ENCODE data around the gene LRP5. TPM values are rescaled to one million over a fixed set of nuclear protein-coding genes. Genes with fewer than 3 reads are reported as not detected.
"Not testable (repeated sequence)": the region's sequence is repeated elsewhere in the genome, so short reads cannot be mapped to it uniquely, and the experiment has no call there.

LRP5 gene
- polyA plus RNA-seq, 1 donor, result 109 TPM

DNA sequence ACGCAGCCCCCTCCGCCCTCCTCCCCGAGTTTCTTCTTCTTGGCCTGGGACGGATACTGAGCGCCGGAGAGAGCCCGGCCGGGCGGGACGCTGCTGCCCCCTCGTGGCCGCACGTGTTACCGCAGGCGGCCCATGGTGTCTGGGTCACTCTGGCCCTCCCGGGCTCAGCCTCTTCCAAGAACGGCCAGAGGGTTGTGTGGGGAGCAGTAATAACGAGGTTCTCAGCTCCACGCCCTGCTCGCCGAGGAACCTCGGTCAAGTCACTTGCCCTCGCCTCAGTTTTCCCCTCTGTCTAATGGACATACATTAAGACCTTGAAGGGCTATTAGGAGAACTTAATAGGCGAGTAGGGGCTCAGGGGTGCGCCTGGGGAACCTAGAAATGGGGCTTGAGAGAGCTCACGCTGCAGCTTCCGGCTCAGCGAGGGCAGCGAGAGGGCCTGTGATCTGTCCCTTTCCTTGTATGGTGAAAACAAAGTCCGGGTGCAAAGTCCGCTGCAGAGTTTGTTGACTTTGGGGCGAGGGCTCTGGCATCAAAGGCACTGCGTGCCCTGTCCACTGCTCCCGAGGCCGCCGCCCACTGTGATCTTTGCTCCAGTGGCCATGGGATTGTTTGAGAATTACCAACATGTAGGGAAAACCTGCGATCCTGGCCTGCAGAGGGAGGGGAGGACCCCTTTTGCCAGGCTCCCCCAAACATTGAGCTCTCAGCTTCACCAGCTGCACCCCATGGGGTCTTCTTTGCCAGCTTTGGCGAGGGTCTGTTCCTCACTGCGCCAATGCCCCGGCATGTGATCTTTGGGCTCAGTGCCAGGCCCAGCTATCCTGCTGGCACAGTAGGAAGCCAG is 14.4 kb upstream of the LRP5 start:
- Histone ChIP-seq H3K27ac (ENCODE audit: low read length) (peak overlapping the region; percentile 96), H3K36me3 (ENCODE audit: control insufficient read depth, insufficient read depth, low read length) (no peaks in the 10 kb centered on the region), H3K9me3 (ENCODE audit: control insufficient read depth, low read depth, low read length) (no peaks in the 10 kb centered on the region), H3K4me1 (ENCODE audit: control insufficient read depth, insufficient read depth, low read length) (peaks cover 49% of the 10 kb centered on the region), H3K4me3 (ENCODE audit: low read length) (peak overlapping the region; percentile 22), H3K27me3 (ENCODE audit: control insufficient read depth, insufficient read depth, low read length) (no peaks in the 10 kb centered on the region)
- DNase-seq, result peak; percentile 95 to 97
- no CpG with 5 or more reads among the region's 40 CpGs for WGBS (ENCODE audit: insufficient coverage, low lambda C conversion rate)

DNA sequence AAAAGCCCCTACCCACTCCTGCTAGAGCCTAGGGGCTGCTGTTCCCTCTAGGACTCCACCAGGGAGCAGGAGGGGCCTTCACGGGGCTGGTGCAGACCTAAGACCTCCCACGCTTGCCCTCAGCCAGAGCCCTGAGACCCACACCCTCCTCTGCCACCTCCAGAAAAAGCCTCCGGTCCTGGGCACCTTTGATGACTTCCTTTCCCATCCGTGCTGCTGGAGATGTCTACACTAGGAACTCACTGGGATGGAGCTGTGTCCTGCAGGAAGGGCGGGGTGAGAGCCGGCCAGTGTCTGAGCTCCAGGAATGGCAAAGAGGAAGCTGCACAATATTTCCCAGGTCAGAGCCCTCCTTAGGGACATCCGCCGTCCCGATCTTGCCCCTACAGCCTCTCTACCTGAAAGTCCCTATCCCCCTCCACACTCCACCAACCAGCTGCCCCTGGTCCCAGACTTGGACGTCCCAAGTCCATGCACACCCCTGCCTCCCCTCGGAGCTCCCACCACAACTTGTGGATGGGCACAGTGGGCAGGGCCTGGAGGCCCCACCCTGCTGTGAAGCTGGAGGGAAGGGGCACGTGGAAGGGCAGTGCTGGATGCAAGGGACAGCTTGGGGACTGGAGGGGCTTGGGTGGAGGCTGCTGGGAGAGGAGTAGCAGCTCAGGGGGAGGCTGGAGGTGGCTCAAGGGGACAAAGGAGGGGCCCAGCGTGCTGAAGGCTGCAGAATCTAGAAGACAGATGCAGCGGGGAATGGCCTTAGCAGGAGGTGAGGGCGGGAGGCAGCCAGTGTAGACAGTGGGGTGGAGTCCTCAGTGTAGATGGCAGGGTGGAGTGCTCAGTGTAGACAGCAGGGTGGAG is 13.5 kb upstream of the LRP5 start:
- no peaks in the 10 kb centered on the region for H3K27me3 ChIP-seq (ENCODE audit: control insufficient read depth, insufficient read depth, low read length)
- WGBS (ENCODE audit: insufficient coverage, low lambda C conversion rate), result 0% methylated on average over 1 of the region's 15 CpGs
- peaks cover 56% of the 10 kb centered on the region for H3K4me1 ChIP-seq (ENCODE audit: control insufficient read depth, insufficient read depth, low read length)
- peak overlapping the region; percentile 96 for H3K27ac ChIP-seq (ENCODE audit: low read length)
- no peaks in the 10 kb centered on the region for H3K36me3 ChIP-seq (ENCODE audit: control insufficient read depth, insufficient read depth, low read length)
- H3K4me3 ChIP-seq (ENCODE audit: low read length), result no peak overlapping the region
- no peaks in the 10 kb centered on the region for H3K9me3 ChIP-seq (ENCODE audit: control insufficient read depth, low read depth, low read length)
- peak in 1 of 2 donors; percentile 65 for DNase-seq

DNA sequence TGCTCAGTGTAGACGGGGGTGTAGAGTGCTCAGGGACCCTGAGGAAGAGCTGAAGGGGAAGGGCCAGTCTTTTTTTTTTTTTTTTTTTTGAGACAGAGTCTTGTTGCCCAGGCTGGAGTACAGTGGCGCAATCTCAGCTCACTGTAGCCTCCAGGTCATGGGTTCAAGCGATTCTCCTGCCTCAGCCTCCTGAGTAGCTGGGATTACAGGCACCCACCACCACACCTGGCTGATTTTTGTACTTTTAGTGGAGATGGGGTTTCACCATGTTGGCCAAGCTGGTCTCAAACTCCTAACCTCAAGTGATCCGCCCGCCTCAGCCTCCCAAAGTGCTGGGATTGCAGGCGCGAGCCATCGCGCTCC is 12.9 kb upstream of the LRP5 start:
- H3K4me3 ChIP-seq (ENCODE audit: low read length); H3K27me3 ChIP-seq (ENCODE audit: control insufficient read depth, insufficient read depth, low read length); H3K36me3 ChIP-seq (ENCODE audit: control insufficient read depth, insufficient read depth, low read length); DNase-seq; H3K9me3 ChIP-seq (ENCODE audit: control insufficient read depth, low read depth, low read length): not testable (repeated sequence)
- whole genome bisulfite sequencing (ENCODE audit: insufficient coverage, low lambda C conversion rate), result no CpG with 5 or more reads among the region's 9 CpGs
- H3K27ac ChIP-seq (ENCODE audit: low read length), result peak overlapping the region; percentile 96
- peaks cover 56% of the 10 kb centered on the region for H3K4me1 ChIP-seq (ENCODE audit: control insufficient read depth, insufficient read depth, low read length)

DNA sequence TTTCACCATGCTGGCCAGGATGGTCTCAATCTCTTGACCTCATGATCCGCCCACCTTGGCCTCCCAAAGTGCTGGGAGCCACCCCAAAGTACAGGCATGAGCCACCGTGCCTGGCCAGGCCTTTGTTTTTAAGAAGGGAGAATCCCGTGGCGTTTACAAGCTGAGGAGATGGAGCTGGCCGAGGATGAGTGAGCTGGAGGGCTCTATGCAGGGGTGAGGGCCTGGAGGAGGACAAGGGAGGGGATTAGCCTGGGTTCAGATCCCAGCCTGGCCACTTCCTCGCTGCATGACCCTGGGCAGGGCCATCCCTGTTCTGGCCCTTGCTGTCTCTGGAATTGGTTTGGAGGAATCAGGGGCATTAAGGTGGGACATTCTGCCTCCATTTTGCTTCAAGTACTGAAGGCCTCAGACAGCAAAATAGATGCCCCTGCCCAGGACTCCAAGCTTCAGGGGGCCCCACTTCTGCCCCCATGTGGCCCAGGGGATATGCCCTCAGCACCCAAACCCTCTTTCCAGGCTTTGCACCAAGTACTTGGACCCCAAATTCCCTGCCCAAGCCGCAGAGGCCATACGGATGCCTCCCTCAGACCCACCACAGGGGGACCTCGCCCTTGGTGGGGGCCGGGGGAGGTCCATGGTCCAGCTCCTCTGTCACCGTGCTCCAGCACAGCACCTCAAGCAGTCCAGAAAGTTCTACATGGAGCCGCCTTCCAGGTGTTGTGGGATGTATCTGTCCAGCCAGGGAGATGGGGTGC is 12.1 kb upstream of the LRP5 start:
- no CpG with 5 or more reads among the region's 12 CpGs for WGBS (ENCODE audit: insufficient coverage, low lambda C conversion rate)

DNA sequence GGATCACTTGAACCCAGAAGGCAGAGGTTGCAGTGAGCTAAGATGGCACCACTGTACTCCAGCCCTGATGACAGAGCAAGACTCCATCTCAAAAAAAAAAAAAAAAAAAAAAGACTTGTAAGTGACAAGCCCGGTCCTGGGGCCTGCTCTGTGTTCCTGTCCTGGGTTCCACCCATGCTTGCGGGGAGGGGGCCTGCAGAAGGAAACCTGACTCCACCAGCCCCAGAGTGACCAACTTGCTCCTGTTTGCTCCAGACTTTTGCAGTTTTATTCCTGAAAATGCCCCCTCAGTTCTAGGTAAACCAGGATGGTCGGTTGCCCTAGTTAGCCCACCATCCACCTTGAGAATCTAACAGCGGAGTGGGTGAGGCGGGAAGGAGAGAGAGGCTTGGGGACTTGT is 10.1 kb upstream of the LRP5 start:
- no CpG with 5 or more reads among the region's 5 CpGs for WGBS (ENCODE audit: insufficient coverage, low lambda C conversion rate)
- no peaks in the 10 kb centered on the region for H3K36me3 ChIP-seq (ENCODE audit: control insufficient read depth, insufficient read depth, low read length)
- DNase-seq, result no peak
- H3K4me1 ChIP-seq (ENCODE audit: control insufficient read depth, insufficient read depth, low read length), result peaks cover 45% of the 10 kb centered on the region
- peak overlapping the region; percentile 70 for H3K27ac ChIP-seq (ENCODE audit: low read length)
- no peaks in the 10 kb centered on the region for H3K27me3 ChIP-seq (ENCODE audit: control insufficient read depth, insufficient read depth, low read length)
- H3K4me3 ChIP-seq (ENCODE audit: low read length), result no peak overlapping the region
- H3K9me3 ChIP-seq (ENCODE audit: control insufficient read depth, low read depth, low read length), result peaks cover 4% of the 10 kb centered on the region

More for the DNA sequence above, 12.1 kb upstream of the LRP5 start:
- Histone ChIP-seq H3K27ac (ENCODE audit: low read length) (no peak overlapping the region), H3K36me3 (ENCODE audit: control insufficient read depth, insufficient read depth, low read length) (no peaks in the 10 kb centered on the region), H3K4me3 (ENCODE audit: low read length) (no peak overlapping the region), H3K4me1 (ENCODE audit: control insufficient read depth, insufficient read depth, low read length) (peaks cover 56% of the 10 kb centered on the region), H3K9me3 (ENCODE audit: control insufficient read depth, low read depth, low read length) (peaks cover 4% of the 10 kb centered on the region), H3K27me3 (ENCODE audit: control insufficient read depth, insufficient read depth, low read length) (no peaks in the 10 kb centered on the region)
- no peak for DNase-seq

DNA sequence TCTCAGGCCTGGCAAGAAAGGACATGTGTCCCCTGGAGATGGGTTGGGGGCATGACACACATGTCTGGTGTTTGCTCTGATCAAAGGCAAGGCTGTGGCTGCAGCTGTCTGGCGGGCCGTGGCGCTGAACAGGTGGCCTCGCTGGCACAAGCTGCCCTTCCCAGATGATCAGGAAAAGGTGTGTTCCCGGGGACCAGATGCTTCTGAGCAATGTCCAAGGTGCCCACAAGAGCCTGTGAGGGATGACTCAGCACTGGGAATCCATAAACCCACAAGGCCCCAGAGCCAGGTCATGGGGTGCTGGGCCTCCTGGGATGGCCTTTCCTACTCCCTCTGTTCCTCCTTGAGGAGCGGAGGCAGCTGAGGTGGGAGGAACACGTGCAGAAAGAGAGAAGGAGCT is 9.7 kb upstream of the LRP5 start:
- H3K4me1 ChIP-seq (ENCODE audit: control insufficient read depth, insufficient read depth, low read length), result peaks cover 41% of the 10 kb centered on the region
- no CpG with 5 or more reads among the region's 7 CpGs for WGBS (ENCODE audit: insufficient coverage, low lambda C conversion rate)
- no peaks in the 10 kb centered on the region for H3K27me3 ChIP-seq (ENCODE audit: control insufficient read depth, insufficient read depth, low read length)
- peak overlapping the region; percentile 70 for H3K27ac ChIP-seq (ENCODE audit: low read length)
- H3K9me3 ChIP-seq (ENCODE audit: control insufficient read depth, low read depth, low read length), result peaks cover 4% of the 10 kb centered on the region
- H3K36me3 ChIP-seq (ENCODE audit: control insufficient read depth, insufficient read depth, low read length), result no peaks in the 10 kb centered on the region
- peak; percentile 91 to 96 for DNase-seq
- no peak overlapping the region for H3K4me3 ChIP-seq (ENCODE audit: low read length)

DNA sequence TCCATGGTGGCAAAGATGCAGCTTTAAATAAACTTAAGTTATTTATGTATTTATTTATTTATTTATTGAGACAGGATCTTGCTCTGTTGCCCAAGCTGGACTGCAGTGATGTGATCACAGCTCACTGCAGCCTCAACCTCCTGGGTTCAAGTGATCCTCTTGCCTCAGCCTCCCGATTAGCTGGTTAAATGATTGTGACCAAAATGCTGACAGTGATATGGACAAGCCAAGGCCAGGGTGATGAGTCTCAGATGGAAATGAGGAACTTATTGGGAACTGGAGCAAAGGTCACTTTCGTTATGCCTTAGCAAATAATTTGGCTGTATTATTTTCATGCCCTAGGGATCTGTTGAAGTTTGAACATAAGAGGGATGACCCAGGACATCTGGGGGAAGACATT is 9.3 kb upstream of the LRP5 start:
- H3K27me3 ChIP-seq (ENCODE audit: control insufficient read depth, insufficient read depth, low read length), result no peaks in the 10 kb centered on the region
- no peak overlapping the region for H3K4me3 ChIP-seq (ENCODE audit: low read length)
- no peaks in the 10 kb centered on the region for H3K36me3 ChIP-seq (ENCODE audit: control insufficient read depth, insufficient read depth, low read length)
- WGBS (ENCODE audit: insufficient coverage, low lambda C conversion rate), result no CpG with 5 or more reads among the region's 2 CpGs
- DNase-seq, result peak in 1 of 2 donors; percentile 35
- peak overlapping the region; percentile 70 for H3K27ac ChIP-seq (ENCODE audit: low read length)
- peaks cover 38% of the 10 kb centered on the region for H3K4me1 ChIP-seq (ENCODE audit: control insufficient read depth, insufficient read depth, low read length)
- H3K9me3 ChIP-seq (ENCODE audit: control insufficient read depth, low read depth, low read length), result peaks cover 4% of the 10 kb centered on the region

DNA sequence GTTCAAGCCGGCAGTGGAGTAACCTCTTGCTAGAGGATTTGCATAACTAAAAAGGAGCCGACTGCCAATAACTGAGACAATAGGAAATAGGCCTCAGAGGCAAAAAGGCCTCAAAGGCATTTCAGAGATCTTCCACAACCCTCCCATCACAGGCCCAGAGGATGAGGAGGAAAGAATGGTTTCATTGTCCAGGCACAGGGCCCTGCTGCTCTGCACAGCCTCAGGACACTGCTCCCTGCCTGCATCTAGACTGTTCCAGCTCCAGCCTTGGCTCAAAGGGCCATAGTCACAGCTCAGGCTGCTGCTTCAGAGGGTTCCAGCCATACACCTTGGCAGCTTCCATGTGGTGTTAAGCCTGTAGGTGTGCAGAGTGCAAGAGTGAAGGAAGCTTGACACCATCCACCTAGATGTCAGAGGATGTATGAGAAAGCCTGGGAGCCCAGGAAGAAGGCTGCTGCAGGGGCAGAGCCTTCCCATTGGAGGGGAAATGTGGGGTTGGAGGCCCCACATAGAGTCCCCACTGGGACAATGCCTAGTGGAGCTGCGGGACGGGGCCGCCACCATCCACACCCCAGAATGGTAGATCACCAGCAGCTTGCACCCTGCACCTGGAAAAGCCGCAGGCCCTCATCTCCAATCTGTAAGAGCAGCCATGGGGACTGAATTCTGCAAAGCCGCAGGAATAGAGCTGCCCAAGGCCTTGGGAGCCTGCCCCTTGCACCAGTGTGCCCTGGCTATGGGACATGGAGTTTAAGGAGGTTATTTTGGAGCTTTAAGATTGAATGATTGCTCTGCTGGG is 8.2 kb upstream of the LRP5 start:
- H3K4me1 ChIP-seq (ENCODE audit: control insufficient read depth, insufficient read depth, low read length), result peaks cover 28% of the 10 kb centered on the region
- H3K4me3 ChIP-seq (ENCODE audit: low read length), result no peak overlapping the region
- H3K27me3 ChIP-seq (ENCODE audit: control insufficient read depth, insufficient read depth, low read length), result no peaks in the 10 kb centered on the region
- no peaks in the 10 kb centered on the region for H3K36me3 ChIP-seq (ENCODE audit: control insufficient read depth, insufficient read depth, low read length)
- H3K9me3 ChIP-seq (ENCODE audit: control insufficient read depth, low read depth, low read length), result peaks cover 4% of the 10 kb centered on the region
- no peak overlapping the region for H3K27ac ChIP-seq (ENCODE audit: low read length)
- no peak for DNase-seq
- WGBS (ENCODE audit: insufficient coverage, low lambda C conversion rate), result no CpG with 5 or more reads among the region's 7 CpGs

DNA sequence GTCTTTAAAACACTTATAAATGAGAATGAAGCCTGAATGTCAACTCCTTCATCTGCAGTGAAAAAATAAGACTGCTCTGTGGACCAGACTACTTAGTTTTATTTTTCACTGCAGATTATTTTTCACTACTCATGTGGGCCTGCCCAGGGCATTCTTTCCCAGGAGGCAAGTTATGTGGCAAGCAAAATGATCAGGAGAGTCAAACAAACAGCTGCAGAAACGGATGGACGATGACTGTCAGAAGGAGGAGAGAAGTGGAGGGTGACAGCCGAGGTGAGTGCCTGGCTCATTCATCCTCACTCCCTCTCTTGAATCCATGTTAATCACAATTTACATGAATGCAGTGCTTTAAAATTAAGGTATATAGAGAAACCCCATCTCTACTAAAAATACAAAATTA is 5.8 kb upstream of the LRP5 start:
- WGBS (ENCODE audit: insufficient coverage, low lambda C conversion rate), result no CpG with 5 or more reads among the region's 3 CpGs
- H3K27me3 ChIP-seq (ENCODE audit: control insufficient read depth, insufficient read depth, low read length), result no peaks in the 10 kb centered on the region
- H3K27ac ChIP-seq (ENCODE audit: low read length), result no peak overlapping the region
- H3K4me1 ChIP-seq (ENCODE audit: control insufficient read depth, insufficient read depth, low read length), result peaks cover 31% of the 10 kb centered on the region
- H3K4me3 ChIP-seq (ENCODE audit: low read length), result no peak overlapping the region
- H3K36me3 ChIP-seq (ENCODE audit: control insufficient read depth, insufficient read depth, low read length), result no peaks in the 10 kb centered on the region
- peaks cover 4% of the 10 kb centered on the region for H3K9me3 ChIP-seq (ENCODE audit: control insufficient read depth, low read depth, low read length)
- DNase-seq, result no peak

Measured in large intestine (tissue), 3 donors.